Measurements from ENCODE around the gene PROM1. TPM values are rescaled to one million over a fixed set of nuclear protein-coding genes. Genes with fewer than 3 reads are reported as not detected.

The PROM1 gene
- total and polyA plus RNA-seq, 9 donors = 0.10 to 3.3 (median 0.81) TPM

GRCh38 chr4:16048619-16049419 lies 35.0 kb downstream of the PROM1 start:
- WGBS, 3 donors = 46 to 62% (median 48%) methylated on average over 15 of the region's 15 CpGs
- intact Hi-C loops (cut with DNase I) = no loop called here
- TF ChIP-seq EP300 (IDR thresholded peaks at IDR 0.05) (no peak), POLR2A (IDR thresholded peaks at IDR 0.05) (no peak), CTCF (IDR thresholded peaks at IDR 0.05) (no peak)

GRCh38 chr4:16045687-16046086 lies 38.1 kb downstream of the PROM1 start:
- H3K4me3 ChIP-seq = no peak overlapping the region
- intact Hi-C loops (cut with DNase I) = no loop called here
- no peaks in the 10 kb centered on the region for H3K4me1 ChIP-seq (ENCODE audit: insufficient read depth)
- no peaks in the 10 kb centered on the region for H3K27me3 ChIP-seq
- H3K36me3 ChIP-seq = no peaks in the 10 kb centered on the region
- TF ChIP-seq EP300 (IDR thresholded peaks at IDR 0.05) (no peak), POLR2A (IDR thresholded peaks at IDR 0.05) (no peak), CTCF (IDR thresholded peaks at IDR 0.05) (no peak)
- no peak for DNase-seq
- no peak overlapping the region for H3K27ac ChIP-seq
- H3K9me3 ChIP-seq = no peaks in the 10 kb centered on the region
- 90 to 98% (median 95%) methylated on average over 1 of the region's 1 CpG for WGBS, 3 donors

More at GRCh38 chr4:16048619-16049419, 35.0 kb downstream of the PROM1 start:
- no peaks in the 10 kb centered on the region for H3K36me3 ChIP-seq
- DNase-seq = no peak
- no peak overlapping the region for H3K4me3 ChIP-seq
- no peaks in the 10 kb centered on the region for H3K27me3 ChIP-seq
- H3K27ac ChIP-seq = no peak overlapping the region
- H3K9me3 ChIP-seq = no peaks in the 10 kb centered on the region
- H3K4me1 ChIP-seq (ENCODE audit: insufficient read depth) = no peaks in the 10 kb centered on the region

- Histone ChIP-seq H3K36me3 (no peaks in the 10 kb centered on the region), H3K27me3 (no peaks in the 10 kb centered on the region), H3K4me3 (no peak overlapping the region), H3K27ac (no peak overlapping the region), H3K9me3 (no peaks in the 10 kb centered on the region), H3K4me1 (ENCODE audit: insufficient read depth) (no peaks in the 10 kb centered on the region)
- no peak for DNase-seq
- TF ChIP-seq CTCF (IDR thresholded peaks at IDR 0.05) (no peak), EP300 (IDR thresholded peaks at IDR 0.05) (no peak), POLR2A (IDR thresholded peaks at IDR 0.05) (no peak)
- WGBS, 3 donors = 80 to 90% (median 83%) methylated on average over 11 of the region's 11 CpGs
- intact Hi-C loops (cut with DNase I) = no loop called here
Observed at GRCh38 chr4:16043642-16044498, 40.0 kb downstream of the PROM1 start.

GRCh38 chr4:16039139-16039538 lies 44.7 kb downstream of the PROM1 start:
- no peaks in the 10 kb centered on the region for H3K4me1 ChIP-seq (ENCODE audit: insufficient read depth)
- H3K27me3 ChIP-seq = no peaks in the 10 kb centered on the region
- 87 to 98% (median 95%) methylated on average over 5 of the region's 5 CpGs for whole genome bisulfite sequencing, 3 donors
- no peak overlapping the region for H3K4me3 ChIP-seq
- TF ChIP-seq CTCF (IDR thresholded peaks at IDR 0.05) (no peak), EP300 (IDR thresholded peaks at IDR 0.05) (no peak), POLR2A (IDR thresholded peaks at IDR 0.05) (no peak)
- DNase-seq = no peak
- no peak overlapping the region for H3K27ac ChIP-seq
- intact Hi-C loops (cut with DNase I) = no loop called here
- H3K36me3 ChIP-seq = no peaks in the 10 kb centered on the region
- no peaks in the 10 kb centered on the region for H3K9me3 ChIP-seq
